NCI-H1694 (cell line): ENCODE data around the gene MAP3K12.
"Not testable (repeated sequence)": the region's sequence is repeated elsewhere in the genome, so short reads cannot be mapped to it uniquely, and the experiment has no call there.

Source experiments
- DNase-seq: peaks from one replicate; lab custom pipeline; 2025; lab: John Stamatoyannopoulos, UW

MAP3K12 gene

DNA sequence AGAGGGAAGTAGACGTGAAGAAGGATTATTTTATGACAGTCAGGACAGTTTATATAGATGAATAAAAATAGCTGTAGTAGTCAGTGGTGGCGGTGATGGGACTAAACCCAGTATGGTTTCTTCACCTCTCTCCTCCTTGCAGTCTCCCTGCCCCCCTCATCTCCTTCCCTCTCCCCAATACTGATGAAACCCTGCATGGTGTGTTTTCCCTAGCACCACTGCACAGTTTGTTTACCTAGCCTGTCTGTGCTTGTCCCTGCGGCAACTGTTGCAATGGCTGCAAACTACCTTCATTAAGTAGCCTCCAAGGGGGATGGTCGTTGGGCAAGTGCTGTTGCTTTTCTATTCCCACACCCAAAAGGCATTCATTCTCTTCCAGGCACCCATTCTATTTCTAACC lies 32.6 kb downstream of the MAP3K12 start:
- no peak for DNase-seq

DNA sequence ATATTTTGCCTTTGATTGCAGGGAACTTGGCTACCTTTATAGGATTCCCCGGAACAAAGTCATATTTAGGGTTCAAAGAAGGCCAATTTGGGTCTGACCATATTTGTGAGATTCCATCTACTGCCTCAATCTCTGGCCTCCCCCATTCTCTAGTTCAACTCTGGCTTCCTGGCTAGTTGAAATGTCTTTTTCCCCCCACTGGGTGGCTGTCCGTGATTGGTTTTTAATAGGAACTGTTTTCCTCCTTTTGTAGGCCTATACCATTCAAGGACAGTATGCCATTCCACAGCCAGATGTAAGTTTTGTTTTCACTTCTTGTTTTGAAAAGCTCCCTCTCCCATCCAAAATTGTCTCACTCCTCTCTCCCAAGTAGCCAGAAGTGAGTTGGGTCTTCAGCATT lies 33.6 kb downstream of the MAP3K12 start:
- DNase-seq = no peak

DNA sequence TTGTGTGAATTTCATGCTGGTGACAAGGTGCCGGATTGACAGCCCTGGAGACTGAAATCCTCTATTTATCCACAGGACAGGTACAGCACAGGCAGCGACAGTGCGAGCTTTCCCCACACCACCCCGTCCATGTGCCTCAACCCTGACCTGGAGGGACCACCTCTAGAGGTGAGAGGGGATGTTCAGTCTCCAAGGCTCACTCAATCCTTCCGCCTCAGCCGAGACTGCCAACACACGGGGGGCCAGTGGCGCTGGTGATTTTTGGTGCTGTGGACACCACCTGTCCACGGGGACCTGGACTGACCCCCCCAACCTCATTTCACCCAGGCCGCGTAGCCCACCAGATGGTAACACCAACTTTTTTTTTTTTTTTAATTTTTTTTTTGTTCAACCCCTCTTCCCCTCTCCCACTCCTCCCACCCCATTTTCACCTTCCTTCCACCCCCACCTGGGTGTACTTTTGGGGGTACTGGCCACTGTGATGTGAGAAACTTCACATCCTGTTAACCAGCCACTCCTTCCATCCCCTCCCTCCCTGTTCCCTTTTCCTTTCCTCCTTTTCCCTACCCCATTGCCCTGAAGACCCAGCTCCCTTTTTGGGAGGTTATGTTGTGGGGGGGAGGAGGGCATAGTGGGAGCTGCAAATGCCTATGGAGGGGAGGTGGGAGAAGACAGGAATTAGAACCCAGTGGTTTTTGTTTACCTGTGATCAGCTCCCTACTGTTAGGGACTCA lies 34.4 kb downstream of the MAP3K12 start:
- no peak for DNase-seq

DNA sequence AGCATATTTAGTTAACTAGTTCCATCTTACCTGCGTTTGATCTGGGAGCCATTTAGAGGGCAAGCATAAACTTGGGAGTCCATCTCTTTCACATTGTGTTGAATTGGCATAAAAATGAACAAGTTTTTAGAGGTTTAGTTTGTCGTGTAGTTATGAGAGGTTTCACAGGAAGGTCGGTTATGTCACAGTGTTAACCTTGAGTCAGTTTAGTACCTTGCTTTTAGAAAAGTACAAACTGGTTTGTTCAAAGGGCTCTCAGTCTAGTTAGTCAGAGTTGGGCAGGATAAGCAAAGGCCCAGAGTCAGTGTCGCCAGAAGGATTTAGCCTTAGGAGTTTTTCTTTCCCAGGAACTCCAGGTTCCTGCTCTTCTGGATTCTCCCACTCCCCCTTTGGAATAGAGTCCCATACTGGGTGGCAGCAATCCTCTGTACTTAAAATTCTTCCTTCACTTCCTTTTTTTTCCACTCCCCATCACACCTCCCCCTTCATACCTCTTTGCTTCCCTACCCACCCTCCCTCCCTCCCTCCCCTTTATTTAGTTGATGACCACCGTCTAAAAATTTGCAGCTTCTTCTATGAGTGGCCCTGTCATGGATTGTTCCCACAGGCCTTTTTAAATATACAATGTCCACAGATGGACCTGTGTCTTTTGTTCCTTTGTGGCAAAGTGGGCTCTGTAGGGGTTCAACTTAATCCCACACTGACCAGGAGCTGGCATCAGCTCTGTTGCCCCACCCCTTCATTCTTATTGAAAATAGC lies 35.3 kb downstream of the MAP3K12 start:
- DNase-seq = no peak

DNA sequence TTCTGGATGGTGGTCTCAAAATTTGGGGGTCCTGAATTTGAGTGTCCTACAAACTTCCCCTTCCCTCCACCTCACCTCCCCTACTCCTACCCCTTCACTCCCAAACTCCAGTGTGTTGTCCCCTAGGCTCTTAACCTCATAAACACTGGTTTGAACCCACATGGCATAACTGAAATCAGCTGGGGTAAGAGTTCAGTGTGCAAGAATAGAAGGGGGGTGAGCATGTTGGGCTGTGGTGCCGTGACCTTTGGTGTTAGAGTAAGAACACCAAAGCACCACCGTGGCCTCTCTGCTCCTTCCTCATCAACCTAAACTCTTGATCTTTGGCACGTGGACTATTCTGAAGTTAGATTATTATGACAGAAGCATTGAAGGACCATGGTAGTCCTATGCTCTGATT lies 36.3 kb downstream of the MAP3K12 start:
- no peak for DNase-seq

DNA sequence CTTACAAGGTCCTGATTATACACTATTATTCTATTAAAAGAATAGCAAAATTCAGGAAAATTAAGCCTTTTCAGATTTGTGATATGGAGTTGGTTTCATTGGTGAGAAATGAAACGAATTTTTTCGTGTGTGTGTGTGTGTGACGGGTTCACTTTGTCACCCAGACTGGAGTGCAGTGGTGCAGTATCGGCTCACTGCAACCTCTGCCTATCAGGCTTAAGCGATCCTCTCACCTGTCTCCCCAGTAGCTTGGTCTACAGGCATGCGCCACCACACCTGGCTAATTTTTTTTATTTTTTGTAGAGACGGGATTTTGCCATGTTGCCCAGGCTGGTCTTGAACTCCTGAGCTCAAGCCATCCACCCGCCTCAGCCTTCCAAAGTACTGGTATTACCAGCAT lies 37.7 kb downstream of the MAP3K12 start:
- DNase-seq = no peak

DNA sequence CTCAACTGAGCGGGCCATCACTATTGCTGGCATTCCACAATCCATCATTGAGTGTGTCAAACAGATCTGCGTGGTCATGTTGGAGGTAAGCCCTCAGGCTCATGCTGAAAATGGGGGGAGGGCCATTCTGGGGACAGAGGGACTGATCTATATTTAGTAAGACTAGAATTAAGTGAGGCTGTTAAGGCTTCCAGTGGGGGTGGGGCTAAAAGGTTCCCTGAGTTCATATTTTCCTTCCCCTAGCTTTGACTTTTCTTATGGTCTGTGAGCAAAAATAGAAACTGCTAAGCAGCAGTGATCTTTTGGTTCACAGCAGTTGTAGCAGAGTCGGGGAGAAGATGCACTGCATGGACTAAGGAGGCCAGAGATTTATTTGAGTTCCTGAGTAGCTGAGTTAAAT lies 38.2 kb downstream of the MAP3K12 start:
- no peak for DNase-seq

DNA sequence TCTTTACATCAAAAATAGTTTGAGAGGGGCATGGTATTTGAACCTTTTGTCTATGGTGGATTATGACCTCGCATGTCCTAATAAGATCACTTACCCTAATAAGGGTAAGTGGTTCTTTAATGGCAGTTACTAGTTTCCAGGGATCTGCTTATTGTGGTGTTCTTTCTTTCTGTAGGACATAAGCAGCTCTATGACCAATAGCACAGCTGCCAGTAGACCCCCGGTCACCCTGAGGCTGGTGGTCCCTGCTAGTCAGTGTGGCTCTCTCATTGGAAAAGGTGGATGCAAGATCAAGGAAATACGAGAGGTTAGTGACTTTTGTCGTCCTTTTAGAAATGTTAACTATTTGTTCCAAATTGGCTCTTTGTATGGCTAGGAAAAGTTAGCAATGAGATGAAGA lies 40.2 kb downstream of the MAP3K12 start:
- DNase-seq = no peak

DNA sequence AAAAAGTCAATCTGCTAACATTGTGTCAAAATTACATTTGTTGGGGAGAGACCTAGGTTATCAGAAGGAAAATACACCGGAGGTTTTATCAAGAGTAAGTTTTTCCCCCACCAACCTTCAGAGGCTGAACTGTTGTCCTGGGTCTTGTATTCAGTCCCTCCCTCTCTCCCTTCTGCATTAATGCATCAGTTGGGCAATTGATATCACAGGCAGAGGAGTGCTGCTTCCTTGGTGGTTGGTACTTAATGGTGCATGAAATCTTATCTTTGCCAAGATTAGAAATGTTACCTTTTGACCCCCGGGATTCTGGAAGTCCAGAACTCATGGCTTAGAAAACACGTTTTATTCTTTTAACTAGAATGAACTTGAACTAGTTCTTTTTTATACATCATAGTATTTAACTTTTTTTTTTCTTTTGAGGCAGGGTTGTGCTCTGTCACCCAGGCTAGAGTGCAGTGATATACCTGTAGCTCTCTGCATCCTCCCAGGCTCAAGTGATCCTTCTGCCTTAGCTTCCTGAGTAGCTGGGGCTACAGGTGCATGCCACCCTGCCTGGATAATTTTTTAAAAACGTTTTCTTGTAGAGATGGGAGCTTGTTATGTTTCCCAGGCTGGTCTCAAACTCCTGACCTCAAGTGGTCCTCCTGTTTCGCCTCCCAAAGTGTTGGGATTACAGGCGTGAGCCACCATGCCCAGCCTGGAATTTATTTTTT lies 42.4 kb downstream of the MAP3K12 start:
- DNase-seq = no peak

DNA sequence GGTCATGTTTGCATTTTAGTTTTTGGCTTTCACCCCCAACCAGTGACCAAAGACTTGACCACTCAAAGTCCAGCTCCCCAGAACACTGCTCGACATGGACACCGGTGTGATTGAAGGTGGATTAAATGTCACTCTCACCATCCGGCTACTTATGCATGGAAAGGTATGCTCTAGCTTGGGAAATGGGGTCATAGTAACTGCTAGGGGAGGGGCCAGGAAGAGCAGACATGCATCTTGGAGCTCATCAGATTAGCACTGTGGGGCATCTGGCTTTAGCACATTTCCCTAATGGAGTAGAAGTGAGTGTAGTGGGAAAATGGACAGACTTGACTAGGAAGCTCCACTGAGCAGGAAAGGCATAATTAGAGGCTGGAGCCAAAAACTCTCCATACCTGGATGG lies 44.6 kb downstream of the MAP3K12 start:
- no peak for DNase-seq

DNA sequence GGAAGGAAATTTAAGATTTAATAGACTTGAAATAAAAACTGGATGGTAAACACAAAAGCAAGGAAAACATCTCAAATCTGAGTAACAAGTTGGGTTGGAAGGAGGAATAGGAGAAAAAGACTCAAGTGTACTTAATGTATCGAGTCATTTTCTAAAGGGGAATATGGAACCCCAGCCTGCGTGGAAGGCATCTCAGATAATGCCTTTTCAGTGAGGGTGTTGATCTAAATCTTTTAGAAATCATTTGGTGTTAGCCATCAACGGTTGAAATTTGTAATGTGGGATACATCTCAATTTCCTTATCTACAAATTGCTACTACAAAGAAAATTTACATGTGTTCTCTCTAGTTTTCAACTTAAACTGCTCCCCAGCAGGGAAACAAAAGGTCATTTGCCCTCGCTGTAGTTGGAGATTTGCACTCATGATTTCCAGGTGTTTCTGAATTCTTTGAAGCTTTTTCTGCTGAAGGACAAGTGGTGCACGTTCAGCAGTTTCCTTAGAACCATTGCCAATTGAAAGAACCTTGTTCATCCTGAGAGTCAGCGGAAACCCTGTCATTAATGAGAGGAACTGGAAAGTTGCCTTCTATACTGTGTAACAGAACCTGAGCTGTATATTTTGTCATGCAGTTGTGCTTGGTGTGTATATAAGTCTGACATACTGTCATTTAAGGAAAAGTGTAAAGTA lies 45.2 kb downstream of the MAP3K12 start:
- DNase-seq = no peak

DNA sequence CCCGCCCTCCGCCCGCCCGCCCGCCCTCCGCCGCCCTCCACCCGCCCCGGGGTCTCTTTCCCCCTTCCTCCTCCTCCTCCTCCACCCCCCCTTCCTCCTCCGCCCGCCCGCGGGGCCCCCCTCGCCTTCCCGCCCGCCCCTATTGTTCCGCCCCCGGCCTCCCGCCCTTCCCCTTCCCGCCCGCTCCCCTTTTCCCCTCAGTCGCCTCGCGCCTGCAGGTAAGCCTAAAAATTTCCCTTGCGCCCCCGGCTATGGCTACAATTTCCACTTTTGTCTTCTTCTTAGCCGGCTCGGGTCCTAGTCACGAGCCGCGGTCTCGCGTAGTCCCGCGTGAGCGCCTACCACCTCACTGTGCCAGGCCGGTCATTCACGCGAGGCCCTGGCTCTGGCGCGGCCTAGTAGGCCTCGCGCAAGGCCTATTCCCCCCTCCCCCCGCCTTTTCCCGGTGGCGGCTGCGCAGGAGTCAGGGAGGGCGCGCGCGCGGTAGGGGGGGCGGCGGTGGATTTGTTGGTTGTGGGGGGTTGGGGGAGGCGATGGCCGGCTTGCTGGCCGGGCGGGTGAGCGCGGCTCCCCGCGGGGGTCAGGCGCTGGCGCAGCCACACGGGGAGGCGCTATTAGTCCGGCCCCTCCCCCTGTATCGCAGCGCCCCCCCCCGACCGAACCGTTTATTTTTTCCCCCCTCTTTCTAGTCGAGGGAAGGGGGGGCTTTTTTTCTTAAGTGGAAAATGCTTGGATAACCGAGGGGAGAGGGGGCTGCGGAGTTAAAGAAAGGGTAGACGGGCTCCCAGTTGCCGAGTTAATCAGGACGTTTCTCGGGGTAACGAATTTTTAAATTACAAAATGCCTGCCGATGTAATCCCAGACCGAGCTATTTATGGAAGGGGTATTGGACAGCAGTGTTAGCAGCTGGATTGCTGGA lies 46.8 kb downstream of the MAP3K12 start:
- DNase-seq = peak; percentile 53

DNA sequence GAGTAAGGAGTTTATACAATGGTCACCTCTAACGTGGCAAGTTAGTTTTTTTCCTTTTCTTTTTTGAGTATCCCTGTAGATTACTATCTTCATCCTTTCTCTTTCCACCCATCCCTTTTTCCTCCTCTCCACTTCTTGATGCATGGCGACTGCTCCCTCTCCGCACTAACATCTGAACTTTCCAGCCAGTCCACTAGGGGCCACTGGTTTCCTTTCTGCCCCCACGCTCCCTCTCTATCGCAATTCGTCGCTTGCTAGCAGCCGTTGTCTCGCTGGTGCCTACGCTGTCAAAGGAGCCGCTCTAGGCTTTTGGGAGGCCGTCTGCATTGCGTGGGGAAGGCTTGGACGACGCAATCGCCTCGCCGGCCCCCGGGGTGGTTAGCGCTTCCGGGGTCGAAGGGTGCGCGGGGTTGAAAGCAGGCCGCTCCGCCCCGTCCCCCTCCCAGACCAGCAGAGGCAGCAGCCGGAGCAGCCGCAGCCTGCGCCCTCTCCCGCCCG lies 47.5 kb downstream of the MAP3K12 start, which contains the start of gene PCBP2:
TSS of gene PCBP2 (plus strand) at position 442 of the 498 bp plus-strand sequence. CDS start 2,699 bp downstream, outside the sequence.
- DNase-seq = peak; percentile 96

DNA sequence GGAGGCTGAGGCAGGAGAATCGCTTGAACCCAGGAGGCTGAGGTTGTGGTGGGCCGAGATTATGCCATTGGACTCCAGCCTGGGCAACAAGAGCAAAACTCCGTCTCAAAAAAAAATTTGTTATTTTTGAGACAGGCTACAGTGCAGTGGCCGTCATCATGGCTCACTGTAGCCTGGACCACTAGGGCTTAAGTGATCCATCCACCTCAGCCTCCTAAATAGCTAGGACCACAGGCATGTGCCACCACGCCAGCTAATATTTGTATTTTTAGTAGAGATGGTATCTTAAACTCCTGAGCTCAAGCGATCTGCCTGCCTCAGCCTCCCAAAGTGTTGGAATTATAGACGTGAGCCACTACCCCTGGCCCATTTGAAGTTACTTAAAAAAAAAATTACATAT lies 48.3 kb downstream of the MAP3K12 start:
- no peak for DNase-seq

DNA sequence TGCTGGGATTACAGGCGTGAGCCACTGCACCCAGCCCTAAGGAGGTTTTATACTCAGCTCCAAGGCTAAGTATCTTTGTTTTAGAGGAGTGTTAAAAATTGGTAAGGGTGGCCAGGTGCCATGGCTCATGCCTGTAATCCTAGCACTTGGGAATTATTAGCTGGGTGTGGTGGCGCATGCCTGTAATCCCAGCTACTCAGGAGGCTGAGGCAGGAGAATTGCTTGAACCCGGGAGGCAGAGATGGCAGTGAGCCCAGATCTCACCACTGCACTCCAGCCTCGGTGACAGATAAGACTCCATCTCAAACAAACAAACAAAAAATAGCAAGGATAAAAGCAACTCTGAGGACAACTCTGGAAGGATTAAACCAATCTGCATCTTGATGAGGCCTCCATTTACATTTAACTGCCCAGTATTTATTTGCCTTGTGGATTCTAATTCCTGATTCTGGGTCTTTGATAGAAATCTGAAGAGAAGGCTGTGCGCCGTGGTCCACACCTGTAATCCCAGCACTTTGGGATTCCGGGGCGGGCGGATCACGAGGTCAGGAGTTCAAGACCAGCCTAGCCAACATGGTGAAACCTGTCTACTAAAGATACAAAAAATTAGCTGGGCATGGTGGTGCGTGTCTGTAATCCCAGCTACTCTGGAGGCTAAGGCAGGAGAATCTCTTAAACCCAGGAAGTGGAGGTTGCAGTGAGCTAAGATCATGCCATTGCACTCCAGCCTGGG lies 54.5 kb downstream of the MAP3K12 start:
- DNase-seq = not testable (repeated sequence)

DNA sequence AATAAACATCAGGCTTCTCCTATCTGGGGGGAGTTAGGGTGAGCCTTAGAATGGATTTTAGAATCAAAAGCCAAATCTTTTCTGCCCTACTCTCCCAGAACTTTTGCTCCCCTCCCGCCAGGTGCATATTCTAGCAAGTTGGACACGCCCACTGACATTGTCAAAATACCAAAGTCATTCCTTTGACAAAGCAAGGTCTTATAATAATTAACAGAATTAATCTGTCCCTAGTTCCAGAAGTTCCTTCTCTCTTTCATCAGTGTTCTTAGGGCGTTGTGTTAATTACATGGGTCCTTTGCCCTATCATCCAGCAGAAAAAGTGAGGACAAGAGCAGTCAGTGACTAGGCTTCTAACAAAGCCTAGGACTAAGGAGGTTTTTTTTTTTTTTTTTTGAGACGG lies 55.3 kb downstream of the MAP3K12 start:
- DNase-seq = no peak

DNA sequence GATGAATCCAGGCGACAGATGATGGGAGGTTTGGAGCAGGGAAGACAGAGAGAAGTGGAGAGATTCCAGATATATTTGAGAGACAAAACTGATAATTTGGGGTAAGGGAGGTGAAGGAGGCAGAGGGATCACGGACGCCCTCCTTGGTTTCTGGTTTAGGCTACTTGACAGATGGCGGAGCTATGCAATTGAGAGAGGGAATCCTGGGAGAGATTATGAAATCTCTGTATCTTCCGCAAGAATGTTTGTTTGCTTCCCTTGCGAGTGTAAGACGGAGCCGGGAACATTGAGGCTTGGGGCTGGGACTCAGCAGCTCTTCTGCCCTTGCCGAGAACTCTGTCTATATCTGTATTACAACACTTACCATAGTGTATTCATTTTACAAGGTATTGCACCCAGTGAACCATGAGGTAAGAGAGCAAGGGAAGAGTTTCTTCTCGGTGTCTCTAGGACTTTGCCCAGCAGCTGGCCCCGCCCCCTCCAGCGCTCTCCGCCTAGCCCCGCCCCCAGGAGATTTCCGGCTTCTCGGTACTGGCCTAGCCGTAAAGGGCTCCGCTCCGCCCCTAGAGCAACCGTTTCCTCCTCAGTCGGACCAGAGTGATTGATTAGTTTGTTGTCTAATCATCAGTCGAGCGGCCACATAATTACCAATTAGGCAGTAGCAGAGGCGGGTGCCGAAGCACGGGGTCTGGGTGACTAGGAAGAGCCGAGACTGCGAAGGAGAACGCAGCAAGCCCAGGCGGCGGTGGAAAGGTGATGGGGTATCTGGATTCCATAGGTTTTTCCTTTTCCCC lies 58.0 kb downstream of the MAP3K12 start, which contains the start of gene PRR13:
TSS of gene PRR13 (plus strand) at position 695 of the 794 bp plus-strand sequence. CDS start 981 bp downstream, outside the sequence.
- DNase-seq = peak; percentile 97

DNA sequence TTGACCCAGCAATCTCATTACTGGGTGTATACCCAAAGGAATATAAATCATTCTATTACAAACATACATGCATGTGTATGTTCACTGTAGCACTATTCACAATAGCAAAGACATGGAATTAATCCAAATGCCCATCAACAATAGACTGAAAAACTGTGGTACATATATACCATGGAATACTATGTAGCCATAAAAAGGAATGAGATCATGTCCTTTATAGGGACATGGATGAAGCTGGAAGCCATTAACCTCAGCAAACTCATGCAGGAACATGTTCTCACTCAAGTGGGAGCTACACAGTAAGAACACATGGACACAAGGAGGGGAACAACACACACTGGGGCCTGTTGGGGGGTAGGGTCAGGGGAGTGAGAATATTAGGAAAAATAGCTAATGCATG lies 59.7 kb downstream of the MAP3K12 start:
- DNase-seq = not testable (repeated sequence)

DNA sequence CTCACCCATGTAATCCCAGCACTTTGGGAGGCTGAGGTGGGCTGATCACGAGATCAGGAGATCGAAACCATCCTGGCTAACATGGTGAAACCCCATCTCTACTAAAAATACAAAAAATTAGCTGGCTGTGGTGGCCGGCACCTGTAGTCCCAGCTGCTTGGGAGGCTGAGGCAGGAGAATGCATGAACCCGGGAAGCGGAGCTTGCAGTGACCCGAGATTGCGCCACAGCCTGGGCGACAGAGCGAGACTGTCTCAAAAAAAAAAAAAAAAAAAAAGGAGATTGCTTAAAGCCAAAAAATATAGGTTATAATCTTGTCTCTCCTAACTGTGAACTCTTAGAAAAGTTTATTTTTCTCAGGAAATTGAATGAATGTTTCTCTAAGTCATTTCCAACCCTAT lies 63.9 kb downstream of the MAP3K12 start:
- not testable (repeated sequence) for DNase-seq
